HG03571 (cell line): ENCODE measurements around the gene B4GALT4.

Source experiments
- ATAC-seq: cut with Tn5 transposase; IDR thresholded peaks from one replicate; pipeline ENCODE4 v1.9.1; 2021; ENCODE audit not compliant: unreplicated experiment

B4GALT4 gene

GRCh38 chr3:119238363-119238762, 2.3 kb downstream of the B4GALT4 start:
- no peak for ATAC-seq

GRCh38 chr3:119237299-119237698, 3.4 kb downstream of the B4GALT4 start:
- no peak for ATAC-seq

- ATAC-seq = no peak
Measured at GRCh38 chr3:119236756-119237155, 3.9 kb downstream of the B4GALT4 start.

- ATAC-seq = no peak
Measured at GRCh38 chr3:119235151-119235550, 5.5 kb downstream of the B4GALT4 start.

GRCh38 chr3:119234610-119235009, 6.1 kb downstream of the B4GALT4 start:
- ATAC-seq = no peak

GRCh38 chr3:119230745-119231144, 9.9 kb downstream of the B4GALT4 start:
- no peak for ATAC-seq

- ATAC-seq = no peak
Measured at GRCh38 chr3:119230071-119230470, 10.6 kb downstream of the B4GALT4 start.

- no peak for ATAC-seq
Measured at GRCh38 chr3:119229190-119229589, 11.5 kb downstream of the B4GALT4 start.

GRCh38 chr3:119228373-119229145, 12.1 kb downstream of the B4GALT4 start:
- no peak for ATAC-seq

GRCh38 chr3:119227070-119227850, 13.4 kb downstream of the B4GALT4 start:
- ATAC-seq = no peak

GRCh38 chr3:119225121-119225520, 15.6 kb downstream of the B4GALT4 start:
- ATAC-seq = no peak

- no peak for ATAC-seq
Measured at GRCh38 chr3:119223511-119223910, 17.2 kb downstream of the B4GALT4 start.

- ATAC-seq = no peak
Measured at GRCh38 chr3:119222391-119222790, 18.3 kb downstream of the B4GALT4 start.

- ATAC-seq = no peak
Measured at GRCh38 chr3:119221779-119222320, 18.8 kb downstream of the B4GALT4 start.

- ATAC-seq = no peak
Measured at GRCh38 chr3:119220970-119221667, 19.6 kb downstream of the B4GALT4 start.

GRCh38 chr3:119220198-119220597, 20.5 kb downstream of the B4GALT4 start:
- no peak for ATAC-seq

- peak; percentile 99 for ATAC-seq
Measured at GRCh38 chr3:119219069-119219468, 21.6 kb downstream of the B4GALT4 start.

- no peak for ATAC-seq
Measured at GRCh38 chr3:119211803-119212202, 28.9 kb downstream of the B4GALT4 start.

GRCh38 chr3:119211193-119211592, 29.5 kb downstream of the B4GALT4 start:
- ATAC-seq = no peak

- ATAC-seq = no peak
Measured at GRCh38 chr3:119207512-119207875, 33.2 kb downstream of the B4GALT4 start.
